Osteocyte (in vitro differentiated cells): ENCODE measurements around the gene ACVR1C. TPM values are rescaled to one million over a fixed set of nuclear protein-coding genes. Genes with fewer than 3 reads are reported as not detected.
A peak's percentile ranks its signal among the peaks of the same experiment; 100 is the strongest.

Experiments
- DNase-seq: peaks from one replicate; pipeline ENCODE4 v3.0.0; 2021; ENCODE audit warnings: mixed read lengths; ENCODE audit not compliant: unreplicated experiment; ENCODE audit errors: extremely low spot score
- H3K27ac Mint-ChIP-seq: one replicate; pipeline ENCODE4 v1.8.0; 2021; ENCODE audit warnings: mild to moderate bottlenecking, mixed read lengths; ENCODE audit not compliant: unreplicated experiment
- H3K27me3 Mint-ChIP-seq: one replicate; pipeline ENCODE4 v1.8.0; 2021; ENCODE audit warnings: mixed read lengths; ENCODE audit not compliant: unreplicated experiment
- H3K36me3 Mint-ChIP-seq: one replicate; pipeline ENCODE4 v1.8.0; 2021; ENCODE audit warnings: mixed read lengths; ENCODE audit not compliant: unreplicated experiment
- H3K4me1 Mint-ChIP-seq: one replicate; pipeline ENCODE4 v1.8.0; 2021; ENCODE audit warnings: mixed read lengths; ENCODE audit not compliant: unreplicated experiment
- H3K4me3 Mint-ChIP-seq: one replicate; pipeline ENCODE4 v1.8.0; 2021; ENCODE audit warnings: mild to moderate bottlenecking, moderate library complexity, mixed read lengths; ENCODE audit not compliant: unreplicated experiment
- H3K9me3 Mint-ChIP-seq: one replicate; pipeline ENCODE4 v1.8.0; 2021; ENCODE audit warnings: mixed read lengths; ENCODE audit not compliant: unreplicated experiment
- total RNA-seq: library from RNA; stranded (reverse); gene quantifications from 2 replicates; pipeline ENCODE4 v1.2.1, GENCODE V29; 2021
- TF ChIP-seq, protein P1 (sequence below): fragments of 200-600 bp; sonication (generic); IDR thresholded peaks from 2 replicates; pipeline ENCODE4 v1.5.0; 2021; ENCODE audit warnings: antibody characterized with exemption, mild to moderate bottlenecking, moderate library complexity

The ACVR1C gene
- total RNA-seq, 1 donor from 2014 or later, result 0.08 TPM

DNA sequence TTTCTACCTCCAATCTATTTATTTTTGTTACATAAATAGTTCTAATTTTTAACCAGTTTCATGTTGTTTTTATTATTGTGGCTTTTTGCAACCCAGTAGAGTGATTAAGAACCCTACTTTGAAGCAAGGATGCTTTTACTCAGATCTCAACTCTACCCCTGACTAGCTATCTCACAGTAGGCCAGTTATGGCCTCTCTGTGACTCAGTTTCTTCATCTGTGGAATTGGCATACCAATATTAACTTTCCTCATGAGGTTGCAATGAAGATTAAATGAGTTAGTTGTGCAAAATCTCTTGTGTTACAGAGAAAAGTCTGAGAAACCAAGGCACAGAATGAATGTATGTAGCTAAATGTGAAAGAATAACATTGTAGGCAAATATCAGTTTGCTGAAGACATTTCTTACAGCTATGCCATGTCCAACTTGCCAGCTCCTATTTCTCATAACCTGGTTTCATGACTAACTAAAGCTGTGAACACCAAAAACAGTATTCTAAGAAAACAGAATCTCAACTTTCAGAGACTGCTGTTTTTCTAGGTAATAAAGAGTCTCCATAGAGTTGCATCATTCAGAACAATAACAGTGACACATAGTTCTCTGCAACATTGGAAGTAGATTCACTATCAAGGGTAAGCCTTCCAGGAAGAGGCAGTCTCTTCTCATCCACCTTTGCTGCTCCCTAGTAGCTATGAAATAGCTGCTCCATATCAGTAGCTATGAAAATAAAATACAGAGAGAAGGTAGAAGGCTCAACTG lies 151.5 kb downstream of the ACVR1C start:
- no peak overlapping the region for H3K4me3 Mint-ChIP-seq
- no peaks in the 10 kb centered on the region for H3K27me3 Mint-ChIP-seq
- TF ChIP-seq, protein P1, sequence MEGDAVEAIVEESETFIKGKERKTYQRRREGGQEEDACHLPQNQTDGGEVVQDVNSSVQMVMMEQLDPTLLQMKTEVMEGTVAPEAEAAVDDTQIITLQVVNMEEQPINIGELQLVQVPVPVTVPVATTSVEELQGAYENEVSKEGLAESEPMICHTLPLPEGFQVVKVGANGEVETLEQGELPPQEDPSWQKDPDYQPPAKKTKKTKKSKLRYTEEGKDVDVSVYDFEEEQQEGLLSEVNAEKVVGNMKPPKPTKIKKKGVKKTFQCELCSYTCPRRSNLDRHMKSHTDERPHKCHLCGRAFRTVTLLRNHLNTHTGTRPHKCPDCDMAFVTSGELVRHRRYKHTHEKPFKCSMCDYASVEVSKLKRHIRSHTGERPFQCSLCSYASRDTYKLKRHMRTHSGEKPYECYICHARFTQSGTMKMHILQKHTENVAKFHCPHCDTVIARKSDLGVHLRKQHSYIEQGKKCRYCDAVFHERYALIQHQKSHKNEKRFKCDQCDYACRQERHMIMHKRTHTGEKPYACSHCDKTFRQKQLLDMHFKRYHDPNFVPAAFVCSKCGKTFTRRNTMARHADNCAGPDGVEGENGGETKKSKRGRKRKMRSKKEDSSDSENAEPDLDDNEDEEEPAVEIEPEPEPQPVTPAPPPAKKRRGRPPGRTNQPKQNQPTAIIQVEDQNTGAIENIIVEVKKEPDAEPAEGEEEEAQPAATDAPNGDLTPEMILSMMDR, result no peak
- no peaks in the 10 kb centered on the region for H3K36me3 Mint-ChIP-seq
- H3K9me3 Mint-ChIP-seq, result peaks cover 5% of the 10 kb centered on the region
- no peak for DNase-seq
- H3K27ac Mint-ChIP-seq, result peak overlapping the region; percentile 29
- H3K4me1 Mint-ChIP-seq, result peaks cover 8% of the 10 kb centered on the region

Other genes with a start within 250 kb of the ACVR1C start
- 0.64 and 0.76 TPM in 2 replicates for gene CYTIP, start 184.8 kb downstream of the ACVR1C start, total RNA-seq
- 59.5 and 66.6 TPM in 2 replicates for gene ACVR1, start 247.5 kb upstream of the ACVR1C start, total RNA-seq